ENCODE measurements around the gene TFCP2. TPM values are rescaled to one million over a fixed set of nuclear protein-coding genes. Genes with fewer than 3 reads are reported as not detected.
A peak's percentile ranks its signal among the peaks of the same experiment; 100 is the strongest.

Gene TFCP2
- total and polyA plus RNA-seq, 7 experiments from 2014 or later: 10.8 to 42.3 (median 27.4) TPM

- peaks cover 0 to 8% (median 7%) of the 10 kb centered on the region in 5 donors for H3K36me3 Mint-ChIP-seq
- ChIA-PET CTCF (interaction anchor here (0.6 to 2.0 kb wide), 10 partner anchors 11 to 123 kb away, joined by 3 to 6 read pairs (median 4); partner anchors contain the start of gene DAZAP2), POLR2A (interaction anchor here (0.6 to 4.2 kb wide), 26 partner anchors 11 to 1107 kb away, joined by 3 to 128 read pairs (median 4); partner anchors contain the start of genes BIN2, CSRNP2, DAZAP2 and SMAGP)
- Histone ChIP-seq H3K9me3 (ENCODE audit: control insufficient read depth in 2 of 3, low read length in 3 of 3) (no peaks in the 10 kb centered on the region), H3K4me3 (ENCODE audit: low read length) (peak within 1 kb of the TSS; percentile 90), H3K36me3 (ENCODE audit: control insufficient read depth in 2 of 3, insufficient read depth in 3 of 3, low read length in 3 of 3) (peaks cover 0 to 9% (median 3%) of the 10 kb centered on the region in 3 experiments), H3K27ac (ENCODE audit: low read depth, low read length) (peak within 1 kb of the TSS; percentile 98), H3K4me1 (ENCODE audit: control insufficient read depth in 2 of 2, insufficient read depth in 2 of 2, low read length in 2 of 2) (peaks cover 10% of the 10 kb centered on the region in 2 donors), H3K27me3 (ENCODE audit: control insufficient read depth in 2 of 2, insufficient read depth in 2 of 2, low read length in 2 of 2) (no peaks in the 10 kb centered on the region)
- DNase-seq (peak; percentile 64 to 81 (median 76)), ATAC-seq (peak; percentile 88)
- no peaks in the 10 kb centered on the region for H3K27me3 Mint-ChIP-seq
- intact Hi-C loops (cut with micrococcal nuclease): loop anchor here (1.0 to 10.0 kb wide), 9 partner anchors 15 to 192 kb away; partner anchors contain the start of genes DAZAP2 (in 2 of the 2), TFCP2 (in 2 of the 2), BIN2 (in 1 of the 2) and CSRNP2 (in 1 of the 2)
- H3K4me3 Mint-ChIP-seq: peak within 1 kb of the TSS; percentile 82 to 98 (median 95)
- H3K9me3 Mint-ChIP-seq: no peaks in the 10 kb centered on the region
- peak within 1 kb of the TSS; percentile 83 to 98 (median 96) for H3K27ac Mint-ChIP-seq
- H3K4me1 Mint-ChIP-seq: peaks cover 13 to 43% (median 33%) of the 10 kb centered on the region in 7 donors
Observed at GRCh38 chr12:51217968-51218606, 45.2 kb upstream of the TFCP2 start, which contains the start of gene POU6F1. POU6F1 (minus strand) TSS chr12:51218062; CDS start chr12:51206836, 11,226 bp downstream.

- Mint-ChIP-seq H3K27ac (peak overlapping the region; percentile 83 to 98 (median 96)), H3K4me1 (peaks cover 13 to 40% (median 33%) of the 10 kb centered on the region in 7 donors), H3K27me3 (no peaks in the 10 kb centered on the region), H3K9me3 (no peaks in the 10 kb centered on the region), H3K4me3 (peak overlapping the region; percentile 82 to 98 (median 95)), H3K36me3 (peaks cover 0 to 8% (median 7%) of the 10 kb centered on the region in 5 donors)
- ChIA-PET CTCF (interaction anchor here (0.6 to 2.0 kb wide), 7 partner anchors 12 to 124 kb away, joined by 3 to 6 read pairs (median 5); partner anchors contain the start of gene DAZAP2), POLR2A (interaction anchor here (0.6 to 4.2 kb wide), 25 partner anchors 11 to 1106 kb away, joined by 3 to 128 read pairs (median 4); partner anchors contain the start of genes BIN2, CSRNP2, DAZAP2 and SMAGP)
- Histone ChIP-seq H3K36me3 (ENCODE audit: control insufficient read depth in 2 of 3, insufficient read depth in 3 of 3, low read length in 3 of 3) (peaks cover 0 to 9% (median under 1%) of the 10 kb centered on the region in 3 experiments), H3K4me3 (ENCODE audit: low read length) (peak overlapping the region; percentile 90), H3K27me3 (ENCODE audit: control insufficient read depth in 2 of 2, insufficient read depth in 2 of 2, low read length in 2 of 2) (no peaks in the 10 kb centered on the region), H3K4me1 (ENCODE audit: control insufficient read depth in 2 of 2, insufficient read depth in 2 of 2, low read length in 2 of 2) (peaks cover 10% of the 10 kb centered on the region in 2 donors), H3K9me3 (ENCODE audit: control insufficient read depth in 2 of 3, low read length in 3 of 3) (no peaks in the 10 kb centered on the region), H3K27ac (ENCODE audit: low read depth, low read length) (peak overlapping the region; percentile 98)
- ATAC-seq: peak; percentile 57
- intact Hi-C loops (cut with micrococcal nuclease): loop anchor here (2.0 to 10.0 kb wide), 4 partner anchors 15 to 170 kb away; partner anchors contain the start of genes BIN2 (in 1 of the 2) and LETMD1 (in 1 of the 2)
- peak in 8 of 9 donors; percentile 30 to 66 (median 48) for DNase-seq
Observed at GRCh38 chr12:51217133-51217967, 44.4 kb upstream of the TFCP2 start.

DNA sequence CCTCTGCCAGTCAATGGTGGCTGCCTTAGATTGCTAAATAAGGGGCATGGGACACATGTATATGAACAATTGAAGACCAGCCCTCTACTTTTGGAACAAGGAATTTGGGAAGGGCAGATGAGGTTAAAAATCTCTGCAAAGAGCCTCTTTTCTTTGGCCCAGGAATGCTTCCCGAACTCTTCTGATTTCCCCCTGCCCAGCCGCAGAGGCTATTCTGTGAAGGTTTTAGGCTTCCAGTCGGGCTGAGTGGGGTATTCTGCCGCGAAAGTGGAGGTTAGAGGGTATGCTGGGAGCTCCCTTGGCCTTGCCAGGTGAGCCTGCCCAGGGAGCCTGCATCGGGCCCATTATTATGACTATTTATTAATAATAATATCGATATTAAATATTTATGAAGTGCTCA lies 43.7 kb upstream of the TFCP2 start:
- Histone ChIP-seq H3K4me3 (ENCODE audit: low read length) (no peak overlapping the region), H3K27me3 (ENCODE audit: control insufficient read depth in 2 of 2, insufficient read depth in 2 of 2, low read length in 2 of 2) (no peaks in the 10 kb centered on the region), H3K4me1 (ENCODE audit: control insufficient read depth in 2 of 2, insufficient read depth in 2 of 2, low read length in 2 of 2) (peaks cover 10% of the 10 kb centered on the region in 2 donors), H3K9me3 (ENCODE audit: control insufficient read depth in 2 of 3, low read length in 3 of 3) (no peaks in the 10 kb centered on the region), H3K36me3 (ENCODE audit: control insufficient read depth in 2 of 3, insufficient read depth in 3 of 3, low read length in 3 of 3) (peaks cover 0 to 9% (median 0%) of the 10 kb centered on the region in 3 experiments), H3K27ac (ENCODE audit: low read depth, low read length) (peak overlapping the region; percentile 98)
- peak overlapping the region; percentile 30 to 98 (median 82) for H3K27ac Mint-ChIP-seq
- ChIA-PET CTCF (interaction anchor here (0.6 to 1.4 kb wide), 2 partner anchors 11 to 125 kb away, joined by 4 to 6 read pairs; no protein-coding TSS in a partner anchor), POLR2A (interaction anchor here (0.8 to 4.2 kb wide), 8 partner anchors 11 to 108 kb away, joined by 3 to 128 read pairs (median 5); partner anchors contain the start of genes BIN2 and DAZAP2)
- no peaks in the 10 kb centered on the region for H3K27me3 Mint-ChIP-seq
- H3K4me3 Mint-ChIP-seq: peak overlapping the region; percentile 50 to 96 (median 76)
- H3K36me3 Mint-ChIP-seq: peaks cover 0 to 8% (median 7%) of the 10 kb centered on the region in 5 donors
- DNase-seq (peak in 1 of 9 donors; percentile 8), ATAC-seq (no peak)
- peaks cover 13 to 38% (median 33%) of the 10 kb centered on the region in 7 donors for H3K4me1 Mint-ChIP-seq
- H3K9me3 Mint-ChIP-seq: no peaks in the 10 kb centered on the region
- intact Hi-C loops (cut with micrococcal nuclease): loop anchor here (2.0 to 10.0 kb wide), 4 partner anchors 14 to 169 kb away; partner anchors contain the start of genes BIN2 (in 1 of the 2) and LETMD1 (in 1 of the 2)

- intact Hi-C loops (cut with micrococcal nuclease): loop anchor here (5.0 to 10.0 kb wide), 3 partner anchors 50 to 168 kb away; partner anchors contain the start of genes BIN2 (in 1 of the 2) and LETMD1 (in 1 of the 2)
- H3K4me1 ChIP-seq (ENCODE audit: control insufficient read depth in 2 of 2, insufficient read depth in 2 of 2, low read length in 2 of 2): peaks cover 10% of the 10 kb centered on the region in 2 donors
- Mint-ChIP-seq H3K4me1 (peaks cover 13 to 34% (median 29%) of the 10 kb centered on the region in 7 donors), H3K9me3 (no peaks in the 10 kb centered on the region), H3K36me3 (peaks cover 2 to 21% (median 8%) of the 10 kb centered on the region in 5 donors), H3K27me3 (no peaks in the 10 kb centered on the region), H3K27ac (peak overlapping the region in 3 of 9 donors; percentile 81 to 84 (median 82)), H3K4me3 (peak overlapping the region in 1 of 10 donors; percentile 1)
- ChIA-PET POLR2A (interaction anchor here (0.6 to 1.1 kb wide), 5 partner anchors 15 to 261 kb away, joined by 3 to 4 read pairs (median 3); no protein-coding TSS in a partner anchor), CTCF (interaction anchor here (1.0 kb wide), 1 partner anchor 26 kb away, joined by 4 read pairs; no protein-coding TSS in a partner anchor)
- no peak overlapping the region for H3K27ac ChIP-seq (ENCODE audit: low read depth, low read length)
- DNase-seq (no peak), ATAC-seq (no peak)
- H3K9me3 ChIP-seq (ENCODE audit: control insufficient read depth in 2 of 3, low read length in 3 of 3): no peaks in the 10 kb centered on the region
- no peak overlapping the region for H3K4me3 ChIP-seq (ENCODE audit: low read length)
- peaks cover 0 to 12% (median 0%) of the 10 kb centered on the region in 3 experiments for H3K36me3 ChIP-seq (ENCODE audit: control insufficient read depth in 2 of 3, insufficient read depth in 3 of 3, low read length in 3 of 3)
- H3K27me3 ChIP-seq (ENCODE audit: control insufficient read depth in 2 of 2, insufficient read depth in 2 of 2, low read length in 2 of 2): no peaks in the 10 kb centered on the region
Observed at GRCh38 chr12:51214895-51215294, 42.0 kb upstream of the TFCP2 start.

- no peaks in the 10 kb centered on the region for H3K27me3 ChIP-seq (ENCODE audit: control insufficient read depth in 2 of 2, insufficient read depth in 2 of 2, low read length in 2 of 2)
- Mint-ChIP-seq H3K9me3 (no peaks in the 10 kb centered on the region), H3K27ac (peak overlapping the region in 4 of 9 donors; percentile 6 to 72 (median 23)), H3K4me3 (no peak overlapping the region), H3K4me1 (peaks cover 0 to 10% (median 8%) of the 10 kb centered on the region in 7 donors), H3K36me3 (peaks cover 2 to 33% (median 8%) of the 10 kb centered on the region in 5 donors), H3K27me3 (no peaks in the 10 kb centered on the region)
- H3K27ac ChIP-seq (ENCODE audit: low read depth, low read length): no peak overlapping the region
- intact Hi-C loops (cut with micrococcal nuclease): loop anchor here in 1 of 2 donors (10.0 kb wide), 1 partner anchor 54 kb away; no protein-coding TSS in a partner anchor
- ChIA-PET CTCF (interaction anchor here (0.6 kb wide), 2 partner anchors 38 to 109 kb away, joined by 3 to 4 read pairs; no protein-coding TSS in a partner anchor), POLR2A (interaction anchor here (1.2 to 1.7 kb wide), 2 partner anchors 28 to 112 kb away, joined by 3 to 5 read pairs; partner anchors contain the start of gene DAZAP2)
- H3K4me1 ChIP-seq (ENCODE audit: control insufficient read depth in 2 of 2, insufficient read depth in 2 of 2, low read length in 2 of 2): no peaks in the 10 kb centered on the region
- ATAC-seq: no peak
- no peaks in the 10 kb centered on the region for H3K9me3 ChIP-seq (ENCODE audit: control insufficient read depth in 2 of 3, low read length in 3 of 3)
- no peak overlapping the region for H3K4me3 ChIP-seq (ENCODE audit: low read length)
- H3K36me3 ChIP-seq (ENCODE audit: control insufficient read depth in 2 of 3, insufficient read depth in 3 of 3, low read length in 3 of 3): peaks cover 0 to 3% (median 0%) of the 10 kb centered on the region in 3 experiments
- DNase-seq: no peak
Observed at GRCh38 chr12:51210690-51211395, 37.9 kb upstream of the TFCP2 start.

All from naive thymus-derived CD4-positive, alpha-beta T cell (primary cell).